Activated naive CD8-positive, alpha-beta T cell treated with anti-CD3 and anti-CD28 coated beads for 36 hours (primary cell): ENCODE measurements around the gene JAKMIP1. TPM values are rescaled to one million over a fixed set of nuclear protein-coding genes. Genes with fewer than 3 reads are reported as not detected.

ENCODE experiments used
- DNase-seq: peaks from one replicate; pipeline ENCODE4 v3.0.0; 2021
- H3K27ac Mint-ChIP-seq: one replicate; pipeline ENCODE4 v1.8.0; 2022; ENCODE audit warnings: mild to moderate bottlenecking, moderate library complexity, mixed read lengths
- H3K27me3 Mint-ChIP-seq: one replicate; pipeline ENCODE4 v1.8.0; 2022; ENCODE audit warnings: mild to moderate bottlenecking, mixed read lengths
- H3K36me3 Mint-ChIP-seq: one replicate; pipeline ENCODE4 v1.8.0; 2021; ENCODE audit warnings: mild to moderate bottlenecking, mixed read lengths
- H3K4me1 Mint-ChIP-seq: one replicate; pipeline ENCODE4 v1.8.0; 2021; ENCODE audit warnings: mixed read lengths
- H3K4me3 Mint-ChIP-seq: one replicate; pipeline ENCODE4 v1.8.0; 2022; ENCODE audit warnings: mild to moderate bottlenecking, moderate library complexity, mixed read lengths
- H3K9me3 Mint-ChIP-seq: one replicate; pipeline ENCODE4 v1.8.0; 2022; ENCODE audit warnings: mixed read lengths
- total RNA-seq, 2 experiments: library from RNA; stranded (reverse); gene quantifications; one replicate each; pipeline ENCODE4 v1.2.3, GENCODE V29; 2021

The JAKMIP1 gene
- total RNA-seq, 2 experiments from 2014 or later, result 1.0 to 1.6 TPM

DNA sequence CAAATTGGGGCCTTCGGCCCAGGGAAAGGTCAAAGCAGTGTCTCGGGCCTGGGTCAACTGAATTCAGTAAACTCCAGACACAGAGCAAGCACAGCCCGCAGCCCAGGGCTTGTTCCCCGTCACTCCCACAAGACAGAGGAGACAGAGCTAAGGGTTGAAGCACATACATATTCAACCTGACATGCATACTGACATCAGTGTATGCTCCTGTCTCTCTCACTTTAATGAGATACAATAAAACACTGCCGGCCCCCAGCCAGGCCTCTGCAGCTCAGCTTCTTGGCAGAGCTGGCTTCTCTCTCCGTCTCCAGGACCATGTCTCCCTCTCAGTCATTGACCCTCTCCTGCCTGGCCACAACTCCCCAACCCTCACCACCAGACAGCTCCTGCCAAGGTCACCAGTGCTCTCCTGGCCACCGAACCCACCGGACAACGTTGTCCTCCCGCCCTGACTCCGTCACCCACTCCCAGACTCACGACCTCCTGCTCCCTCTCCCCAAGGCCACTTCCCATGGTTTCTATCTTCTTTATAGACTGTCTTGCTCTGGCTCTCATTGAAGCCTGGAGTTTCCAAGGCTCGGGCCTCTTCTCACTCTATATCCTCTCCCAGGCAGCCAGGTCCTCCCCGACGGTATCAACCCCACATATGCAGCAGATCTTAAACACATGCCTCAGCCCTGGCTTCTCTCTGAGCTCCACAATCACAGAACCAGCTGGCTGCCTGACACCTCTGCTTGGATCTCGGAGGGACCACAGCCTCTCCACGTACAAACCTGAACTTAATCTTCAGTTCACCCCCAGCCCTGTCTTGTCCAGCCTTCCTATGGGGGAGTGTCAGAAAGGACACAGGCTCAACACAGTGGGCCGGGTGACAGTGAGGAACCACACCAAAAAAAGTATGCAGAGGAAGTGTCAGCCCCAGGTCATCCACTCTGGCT lies 114.4 kb downstream of the JAKMIP1 start:
- Mint-ChIP-seq H3K36me3 (no peaks in the 10 kb centered on the region), H3K27me3 (peaks cover 10% of the 10 kb centered on the region), H3K4me1 (no peaks in the 10 kb centered on the region), H3K9me3 (no peaks in the 10 kb centered on the region), H3K4me3 (no peak overlapping the region), H3K27ac (no peak overlapping the region)
- no peak for DNase-seq

DNA sequence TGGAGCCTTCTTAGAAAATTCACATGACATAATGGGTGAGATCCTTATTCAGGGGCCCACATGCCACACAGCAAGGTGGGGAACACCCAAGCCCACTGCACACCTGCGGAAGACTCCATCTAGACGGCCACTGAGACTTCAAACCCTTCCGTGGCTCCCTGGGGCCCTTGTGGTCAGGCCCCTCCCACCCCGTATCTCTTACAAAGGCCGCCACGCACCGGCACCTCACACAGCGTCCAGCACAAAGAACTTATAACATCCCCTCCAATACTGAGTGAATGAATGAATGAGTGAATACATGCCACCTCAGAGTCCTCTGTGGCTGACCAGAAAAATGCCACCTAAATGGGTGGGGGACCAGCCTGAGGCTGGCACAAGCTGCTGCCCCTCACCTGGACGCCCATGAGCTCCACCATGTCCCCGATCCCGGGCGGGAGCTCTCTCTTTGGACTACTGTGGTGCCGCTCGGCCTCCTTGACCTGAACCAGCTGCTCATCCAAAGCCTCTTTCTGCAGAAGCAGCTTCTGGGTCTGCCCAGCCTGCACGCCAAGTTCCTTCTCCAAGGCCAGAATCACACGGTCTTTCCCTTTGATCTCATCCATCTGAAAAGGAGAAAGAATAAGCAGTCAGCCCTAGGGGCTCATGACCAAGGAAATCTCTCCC lies 115.2 kb downstream of the JAKMIP1 start:
- Mint-ChIP-seq H3K36me3 (no peaks in the 10 kb centered on the region), H3K9me3 (no peaks in the 10 kb centered on the region), H3K4me3 (no peak overlapping the region), H3K4me1 (no peaks in the 10 kb centered on the region), H3K27ac (no peak overlapping the region), H3K27me3 (peaks cover 4% of the 10 kb centered on the region)
- DNase-seq, result no peak

DNA sequence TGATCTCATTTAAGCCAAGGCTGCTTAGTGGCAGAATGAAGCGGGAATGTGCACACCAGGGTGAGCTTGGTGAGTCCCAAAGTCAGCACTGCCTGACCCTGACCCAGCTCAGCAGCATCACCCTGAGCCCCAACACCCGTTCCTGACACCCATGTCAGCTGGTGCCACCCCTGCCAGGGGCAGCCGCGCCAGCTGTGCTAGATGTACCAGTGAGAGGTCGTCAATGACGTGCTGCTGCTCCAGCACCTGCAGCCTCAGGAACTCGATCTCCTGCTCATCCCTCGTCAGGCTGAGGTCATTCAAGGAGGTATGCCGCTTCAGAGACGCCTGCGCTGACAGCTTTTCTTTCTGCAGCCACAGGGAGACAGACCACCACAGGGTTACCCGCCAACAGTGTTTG lies 120.4 kb downstream of the JAKMIP1 start:
- Mint-ChIP-seq H3K36me3 (no peaks in the 10 kb centered on the region), H3K9me3 (no peaks in the 10 kb centered on the region), H3K4me1 (no peaks in the 10 kb centered on the region), H3K27me3 (no peaks in the 10 kb centered on the region), H3K4me3 (no peak overlapping the region), H3K27ac (no peak overlapping the region)
- DNase-seq, result no peak

DNA sequence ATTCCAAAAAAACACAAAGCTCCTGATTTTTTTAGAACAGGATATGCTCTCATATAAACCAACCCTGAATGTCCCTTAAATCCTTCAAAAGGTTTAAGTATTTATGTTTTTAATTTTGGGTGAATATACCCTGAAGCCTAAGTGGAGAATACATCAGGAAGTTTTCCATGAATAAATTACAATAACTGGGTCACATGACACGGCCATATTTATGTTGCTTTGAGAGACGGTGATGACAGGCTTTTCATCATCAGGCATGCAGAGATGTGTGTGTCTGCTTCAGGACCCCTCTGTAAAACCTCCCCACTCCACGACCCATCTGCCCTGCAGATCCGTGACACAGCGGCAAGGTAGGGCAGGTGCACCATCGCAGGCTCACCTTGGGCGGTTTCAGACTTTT lies 121.8 kb downstream of the JAKMIP1 start:
- Mint-ChIP-seq H3K36me3 (no peaks in the 10 kb centered on the region), H3K4me1 (no peaks in the 10 kb centered on the region), H3K27me3 (no peaks in the 10 kb centered on the region), H3K9me3 (no peaks in the 10 kb centered on the region), H3K27ac (no peak overlapping the region), H3K4me3 (no peak overlapping the region)
- no peak for DNase-seq

GRCh38 chr4:6076391-6076790 lies 124.0 kb downstream of the JAKMIP1 start:
- Mint-ChIP-seq H3K4me3 (no peak overlapping the region), H3K27ac (no peak overlapping the region), H3K27me3 (no peaks in the 10 kb centered on the region), H3K4me1 (no peaks in the 10 kb centered on the region), H3K36me3 (no peaks in the 10 kb centered on the region), H3K9me3 (no peaks in the 10 kb centered on the region)
- DNase-seq, result no peak

DNA sequence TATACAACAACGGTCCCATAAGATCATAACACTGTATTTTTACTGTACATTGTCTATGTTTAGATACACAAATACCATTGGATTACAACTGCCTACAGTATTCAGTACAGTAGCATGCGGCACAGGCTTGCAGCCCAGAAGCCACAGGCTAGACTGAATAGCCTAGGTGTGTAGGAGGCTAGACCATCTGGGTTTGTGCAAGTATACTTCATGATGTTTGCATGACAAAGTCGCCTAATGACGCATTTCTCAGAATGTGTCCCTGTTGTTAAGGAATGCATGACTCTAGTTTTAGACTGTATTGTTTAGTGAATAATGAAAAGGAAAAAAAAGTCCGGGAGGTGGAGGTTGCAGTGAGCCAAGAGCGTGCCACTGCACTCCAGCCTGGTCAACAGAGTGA lies 125.6 kb downstream of the JAKMIP1 start:
- Mint-ChIP-seq H3K9me3 (no peaks in the 10 kb centered on the region), H3K4me3 (no peak overlapping the region), H3K27ac (no peak overlapping the region), H3K36me3 (no peaks in the 10 kb centered on the region), H3K4me1 (no peaks in the 10 kb centered on the region), H3K27me3 (peaks cover 6% of the 10 kb centered on the region)
- DNase-seq, result no peak

DNA sequence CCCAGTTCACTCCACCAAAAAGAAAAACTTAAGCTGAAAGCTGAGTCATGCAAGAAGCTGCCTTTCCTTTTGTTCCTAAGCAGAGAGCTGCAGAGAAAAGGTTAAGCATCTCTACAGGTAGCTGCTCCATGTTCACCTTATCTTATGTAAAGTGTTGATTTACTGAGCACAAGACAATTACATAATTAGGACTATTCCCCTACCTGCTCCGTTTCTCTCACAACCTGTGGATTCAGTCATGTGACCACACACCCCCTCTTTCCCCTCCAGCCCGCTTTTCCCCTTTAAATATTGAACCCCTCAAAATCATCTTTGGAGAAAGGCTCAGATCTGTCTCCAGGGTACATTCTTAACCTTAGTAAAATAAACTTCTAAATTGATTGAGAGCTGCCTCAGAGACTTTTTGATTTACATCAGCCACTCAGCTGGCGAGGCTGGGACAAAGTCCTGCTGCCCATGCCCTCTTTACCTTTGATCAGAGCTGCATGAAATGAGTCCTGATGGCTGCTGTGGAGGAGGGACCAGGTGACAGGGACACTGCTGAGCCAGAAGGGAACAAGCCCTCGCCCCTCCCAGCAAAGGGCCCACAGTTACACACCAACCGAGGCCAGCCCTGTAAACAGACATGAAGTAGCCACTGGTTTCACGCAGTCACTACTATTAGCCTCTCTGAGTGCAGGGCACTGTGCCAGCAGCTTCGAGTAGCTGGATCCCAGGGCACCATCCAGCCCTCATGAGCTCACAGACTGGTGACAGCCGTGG lies 128.2 kb downstream of the JAKMIP1 start:
- no peaks in the 10 kb centered on the region for H3K4me1 Mint-ChIP-seq
- H3K4me3 Mint-ChIP-seq, result no peak overlapping the region
- no peaks in the 10 kb centered on the region for H3K36me3 Mint-ChIP-seq
- H3K9me3 Mint-ChIP-seq, result no peaks in the 10 kb centered on the region
- H3K27ac Mint-ChIP-seq, result no peak overlapping the region
- peaks cover 6% of the 10 kb centered on the region for H3K27me3 Mint-ChIP-seq
- DNase-seq, result no peak

GRCh38 chr4:6071191-6071958 lies 129.0 kb downstream of the JAKMIP1 start:
- H3K36me3 Mint-ChIP-seq, result no peaks in the 10 kb centered on the region
- no peaks in the 10 kb centered on the region for H3K4me1 Mint-ChIP-seq
- H3K9me3 Mint-ChIP-seq, result no peaks in the 10 kb centered on the region
- H3K27ac Mint-ChIP-seq, result no peak overlapping the region
- no peak overlapping the region for H3K4me3 Mint-ChIP-seq
- no peak for DNase-seq
- H3K27me3 Mint-ChIP-seq, result peaks cover 6% of the 10 kb centered on the region

- Mint-ChIP-seq H3K27me3 (peaks cover 6% of the 10 kb centered on the region), H3K4me1 (no peaks in the 10 kb centered on the region), H3K9me3 (no peaks in the 10 kb centered on the region), H3K4me3 (no peak overlapping the region), H3K27ac (no peak overlapping the region), H3K36me3 (no peaks in the 10 kb centered on the region)
- no peak for DNase-seq
Observed at GRCh38 chr4:6069845-6070709, 130.3 kb downstream of the JAKMIP1 start.

GRCh38 chr4:6068986-6069385 lies 131.4 kb downstream of the JAKMIP1 start:
- Mint-ChIP-seq H3K36me3 (no peaks in the 10 kb centered on the region), H3K27ac (no peak overlapping the region), H3K27me3 (peaks cover 6% of the 10 kb centered on the region), H3K9me3 (no peaks in the 10 kb centered on the region), H3K4me1 (no peaks in the 10 kb centered on the region), H3K4me3 (no peak overlapping the region)
- DNase-seq, result no peak

DNA sequence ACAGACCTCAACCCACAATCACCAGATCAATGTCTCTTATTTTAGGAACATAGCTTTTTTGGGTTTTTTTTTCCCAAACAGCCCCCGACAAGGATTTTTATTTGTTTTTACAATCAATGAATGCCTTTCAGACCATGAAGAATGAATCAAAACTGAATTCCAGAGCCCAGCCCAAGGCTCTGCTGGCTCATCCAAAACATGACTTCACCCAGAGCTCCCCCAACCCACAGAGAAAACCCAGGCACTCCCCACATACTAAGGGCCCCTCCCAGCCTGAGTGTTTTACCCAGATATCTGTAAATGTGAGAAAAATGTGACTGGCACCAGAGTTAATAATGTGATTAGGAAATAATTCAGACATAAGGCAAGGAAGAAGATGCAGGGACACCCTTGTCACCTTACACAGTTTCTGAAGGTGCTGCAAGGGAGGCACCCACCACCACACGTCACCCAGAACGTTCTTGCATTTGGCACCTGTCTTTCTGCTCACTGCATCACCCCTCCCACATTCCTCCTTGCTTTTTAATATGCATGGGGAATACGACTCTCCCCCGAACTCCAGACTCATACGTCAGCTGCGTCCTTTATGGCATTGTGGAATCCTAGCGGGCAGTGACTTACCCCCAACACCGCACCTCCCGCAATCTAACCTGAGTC lies 134.3 kb downstream of the JAKMIP1 start:
- Mint-ChIP-seq H3K4me3 (no peak overlapping the region), H3K27ac (no peak overlapping the region), H3K36me3 (no peaks in the 10 kb centered on the region), H3K9me3 (no peaks in the 10 kb centered on the region), H3K4me1 (no peaks in the 10 kb centered on the region), H3K27me3 (peaks cover 6% of the 10 kb centered on the region)
- no peak for DNase-seq

DNA sequence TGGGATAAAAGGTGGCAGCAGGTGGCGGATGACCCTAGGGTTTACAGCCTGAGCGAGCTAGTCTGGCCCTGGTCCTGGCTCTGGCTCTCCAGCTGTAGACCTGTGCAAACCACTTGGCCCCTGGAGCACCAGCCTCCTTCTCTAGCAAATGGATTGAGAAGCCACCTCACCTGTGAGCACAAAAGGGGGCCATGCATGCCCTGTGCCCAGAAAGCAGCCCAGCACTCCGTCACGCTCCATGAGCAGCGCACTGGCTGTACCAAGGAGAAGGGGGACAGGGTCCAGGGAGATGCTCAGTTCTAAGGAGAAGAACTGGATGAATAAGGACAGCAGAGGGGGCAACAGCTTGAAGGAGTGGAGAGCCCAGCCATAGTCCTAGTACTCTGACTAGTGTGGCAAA lies 135.2 kb downstream of the JAKMIP1 start:
- Mint-ChIP-seq H3K4me3 (no peak overlapping the region), H3K9me3 (peaks cover 4% of the 10 kb centered on the region), H3K27ac (no peak overlapping the region), H3K36me3 (no peaks in the 10 kb centered on the region), H3K4me1 (no peaks in the 10 kb centered on the region), H3K27me3 (no peaks in the 10 kb centered on the region)
- DNase-seq, result no peak

DNA sequence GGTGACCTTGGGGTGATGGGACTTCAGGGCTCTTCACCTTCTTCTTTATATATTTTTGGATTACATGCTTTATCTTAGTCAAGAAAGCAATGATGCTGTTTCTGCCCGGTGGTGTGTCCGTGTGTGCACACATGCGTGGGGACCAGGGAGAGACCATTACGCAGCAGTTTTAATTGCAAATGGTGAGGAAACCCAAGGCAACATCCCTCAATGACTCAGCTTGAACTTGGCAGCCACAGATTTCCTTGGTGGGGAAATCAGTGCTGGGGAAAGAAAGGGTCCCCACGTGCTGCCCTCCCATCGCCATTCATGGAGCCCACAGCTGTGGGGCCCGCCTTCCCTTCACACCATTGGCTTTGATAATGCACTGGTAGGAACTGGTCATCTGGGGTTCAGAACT lies 136.0 kb downstream of the JAKMIP1 start:
- DNase-seq, result no peak
- Mint-ChIP-seq H3K9me3 (peaks cover 5% of the 10 kb centered on the region), H3K36me3 (no peaks in the 10 kb centered on the region), H3K27me3 (no peaks in the 10 kb centered on the region), H3K27ac (no peak overlapping the region), H3K4me1 (no peaks in the 10 kb centered on the region), H3K4me3 (no peak overlapping the region)
